GM18870 (cell line): Measurements from ENCODE around the gene FMN1.

Experiments used
- ATAC-seq: cut with Tn5 transposase; IDR thresholded peaks from one replicate; pipeline ENCODE4 v1.9.1; 2021; ENCODE audit warnings: moderate library complexity; ENCODE audit not compliant: unreplicated experiment

Gene FMN1

DNA sequence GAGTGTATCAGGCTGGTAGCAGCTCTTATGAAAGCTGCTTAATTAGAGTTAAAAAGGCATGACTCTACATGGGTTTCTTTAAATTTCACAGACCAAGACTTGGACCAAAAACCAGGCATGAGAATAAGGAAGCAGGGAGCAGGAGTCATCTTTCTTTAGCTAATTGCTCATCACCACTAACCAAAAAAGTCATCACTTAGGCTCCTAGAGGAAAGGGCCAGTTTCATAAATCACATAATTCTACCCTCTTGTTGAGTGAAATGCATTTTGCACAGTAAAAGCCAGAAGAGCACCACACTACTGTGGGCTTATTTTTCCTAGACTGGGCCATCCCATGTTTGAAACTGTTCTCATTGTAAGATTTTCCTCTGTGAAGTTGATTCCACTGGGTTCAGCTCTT is 301.1 kb downstream of the FMN1 start:
- ATAC-seq: no peak

DNA sequence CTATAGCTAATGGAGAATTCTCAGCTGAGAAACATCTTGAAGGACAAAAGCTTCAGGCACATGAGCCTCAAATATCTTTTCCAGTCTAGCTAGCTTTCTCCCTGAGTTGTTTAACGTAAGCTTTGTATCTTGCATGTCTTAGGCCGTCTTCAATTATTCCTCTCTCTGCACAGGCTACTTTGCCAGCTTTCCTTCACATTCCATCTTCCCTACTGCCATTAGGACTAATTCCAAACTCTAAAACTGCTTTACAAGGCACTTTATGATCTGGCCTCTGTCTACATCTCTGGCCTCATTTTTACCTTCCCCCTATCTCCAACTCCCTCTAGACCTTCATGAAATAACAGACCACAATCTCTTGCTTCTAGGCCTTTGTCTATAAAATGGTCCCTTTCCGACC is 305.3 kb downstream of the FMN1 start:
- ATAC-seq: no peak

GRCh38 chr15:32888221-32888761 is 306.2 kb downstream of the FMN1 start:
- ATAC-seq: no peak

DNA sequence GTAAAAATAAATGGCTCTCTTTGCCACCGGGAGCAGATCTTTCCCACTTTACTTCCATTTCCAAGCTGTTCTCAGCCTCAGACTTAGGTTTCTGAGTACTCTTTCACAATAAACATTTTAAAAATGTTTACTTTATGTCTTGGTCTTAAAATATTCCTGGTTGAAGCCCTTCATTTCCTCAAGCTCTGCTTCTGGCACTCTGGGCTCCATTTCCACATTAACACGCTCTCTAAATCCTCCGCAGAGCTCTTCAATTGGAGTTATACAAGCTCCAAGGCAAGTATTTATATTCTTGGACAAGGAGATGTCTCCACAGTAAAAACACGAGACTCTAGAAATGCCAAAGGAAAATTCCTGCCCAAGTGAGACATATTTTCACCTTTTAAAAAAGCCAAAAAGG is 307.4 kb downstream of the FMN1 start:
- no peak for ATAC-seq

DNA sequence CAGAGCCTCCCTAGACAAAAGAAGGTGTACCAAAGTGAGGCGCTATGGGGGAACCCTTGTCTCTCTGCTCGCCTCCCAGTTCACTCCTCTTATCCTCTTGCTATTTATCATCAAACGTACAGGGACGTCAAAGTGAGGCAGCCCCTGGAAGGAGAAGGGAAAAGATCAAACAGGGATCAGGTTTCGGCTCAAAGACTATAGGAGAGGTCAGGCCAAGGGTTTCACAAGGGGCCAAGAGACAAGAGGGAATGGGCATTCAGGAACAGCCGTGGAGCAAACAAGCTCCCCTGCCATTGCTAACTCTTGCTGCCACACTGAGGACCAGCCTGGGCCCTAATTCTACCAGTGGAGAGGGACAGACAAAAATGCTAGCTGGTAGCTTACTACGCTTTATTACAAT is 308.1 kb downstream of the FMN1 start:
- no peak for ATAC-seq

DNA sequence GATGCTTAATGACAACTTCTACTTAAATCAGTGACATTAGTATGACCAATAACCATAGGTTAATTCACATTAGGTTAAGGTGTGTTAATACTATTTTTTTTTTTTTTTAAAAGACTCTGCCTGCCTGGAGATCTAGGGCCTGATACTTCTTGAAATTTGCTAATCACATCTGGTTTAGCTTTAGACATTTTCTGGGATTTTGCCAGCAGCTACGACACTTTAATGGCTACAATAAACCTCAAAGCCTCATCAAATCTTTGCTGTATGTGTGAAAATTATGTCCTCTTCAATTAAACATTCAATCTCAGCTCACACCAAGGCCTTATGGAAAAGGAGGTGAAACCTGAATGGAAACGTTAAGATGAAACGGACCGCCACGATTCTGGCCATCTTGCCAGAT is 308.8 kb downstream of the FMN1 start:
- ATAC-seq: no peak

DNA sequence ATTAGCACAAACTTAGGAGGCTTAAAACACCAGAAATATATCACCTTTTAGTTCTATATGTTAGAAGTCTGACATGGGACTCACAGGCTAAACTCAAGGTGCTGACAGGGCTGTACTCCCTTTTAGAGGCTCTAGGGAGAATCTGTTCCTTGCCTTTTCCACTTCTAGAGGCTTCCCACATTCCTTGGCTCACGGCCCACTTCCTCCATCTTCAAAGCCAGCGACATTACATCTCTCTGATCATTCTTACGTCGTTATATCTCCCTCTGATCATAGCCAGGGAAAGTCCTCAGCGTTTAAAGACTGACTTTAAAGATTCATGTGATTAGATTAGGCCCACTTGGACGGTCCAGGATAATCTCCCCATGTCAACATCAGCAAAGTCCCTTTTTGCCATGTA is 310.4 kb downstream of the FMN1 start:
- ATAC-seq: no peak

DNA sequence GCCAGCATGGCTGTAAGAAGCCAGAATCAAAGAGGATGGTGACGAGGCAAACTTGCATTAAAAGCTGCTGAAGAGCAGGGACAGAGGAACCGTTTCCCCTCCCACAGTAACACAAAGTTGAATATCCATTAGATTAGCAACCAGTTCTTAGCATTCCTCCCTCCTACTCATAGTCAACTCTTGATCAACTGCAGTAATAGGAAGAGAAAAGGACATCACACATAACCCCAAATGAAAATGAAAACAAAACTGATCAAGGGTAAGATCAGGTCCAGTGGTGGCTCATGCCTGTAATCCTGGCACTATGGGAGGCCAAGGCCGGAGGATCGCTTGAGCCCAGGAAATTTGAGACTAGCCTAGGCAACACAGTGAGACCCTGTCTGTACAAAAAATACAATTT is 311.6 kb downstream of the FMN1 start:
- ATAC-seq: no peak

DNA sequence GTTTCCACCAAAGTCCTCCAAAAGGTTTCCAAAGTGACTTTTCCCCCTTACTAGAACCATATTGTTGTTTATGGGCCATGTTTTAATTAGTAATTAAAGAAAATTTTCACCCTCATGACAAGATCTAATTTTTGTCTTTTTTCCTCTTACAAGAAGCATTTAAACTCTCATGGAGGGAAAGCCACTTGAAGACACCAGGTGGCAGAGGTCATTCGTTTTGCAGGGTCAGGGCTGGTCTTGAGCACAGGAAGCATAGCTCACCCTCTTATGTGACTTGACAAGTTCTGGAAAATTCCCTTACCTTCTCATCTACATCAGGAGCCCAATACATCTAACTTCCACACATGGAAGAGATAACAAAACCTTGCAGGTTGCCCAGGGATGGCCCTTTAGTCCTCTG is 313.0 kb downstream of the FMN1 start:
- ATAC-seq: no peak

GRCh38 chr15:32880642-32881041 is 313.9 kb downstream of the FMN1 start:
- ATAC-seq: no peak

DNA sequence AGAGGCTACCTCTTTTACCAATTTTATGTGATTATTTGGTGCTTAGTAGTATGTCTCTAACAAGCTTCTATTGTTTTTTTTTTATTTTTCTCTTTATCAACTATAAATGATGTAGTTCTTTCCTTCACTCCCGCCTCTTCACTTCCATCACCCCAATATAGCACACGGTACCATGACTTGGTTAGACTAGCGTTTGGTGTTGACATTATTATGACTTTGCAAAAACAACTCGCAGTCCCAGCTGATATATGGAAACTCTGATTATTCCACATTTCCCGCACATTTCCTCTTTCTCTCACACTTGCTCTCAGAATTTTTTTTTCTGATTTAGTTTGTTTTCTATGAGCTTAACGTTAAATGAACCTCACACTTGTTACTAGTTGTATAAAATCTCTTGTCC is 314.5 kb downstream of the FMN1 start:
- ATAC-seq: no peak

DNA sequence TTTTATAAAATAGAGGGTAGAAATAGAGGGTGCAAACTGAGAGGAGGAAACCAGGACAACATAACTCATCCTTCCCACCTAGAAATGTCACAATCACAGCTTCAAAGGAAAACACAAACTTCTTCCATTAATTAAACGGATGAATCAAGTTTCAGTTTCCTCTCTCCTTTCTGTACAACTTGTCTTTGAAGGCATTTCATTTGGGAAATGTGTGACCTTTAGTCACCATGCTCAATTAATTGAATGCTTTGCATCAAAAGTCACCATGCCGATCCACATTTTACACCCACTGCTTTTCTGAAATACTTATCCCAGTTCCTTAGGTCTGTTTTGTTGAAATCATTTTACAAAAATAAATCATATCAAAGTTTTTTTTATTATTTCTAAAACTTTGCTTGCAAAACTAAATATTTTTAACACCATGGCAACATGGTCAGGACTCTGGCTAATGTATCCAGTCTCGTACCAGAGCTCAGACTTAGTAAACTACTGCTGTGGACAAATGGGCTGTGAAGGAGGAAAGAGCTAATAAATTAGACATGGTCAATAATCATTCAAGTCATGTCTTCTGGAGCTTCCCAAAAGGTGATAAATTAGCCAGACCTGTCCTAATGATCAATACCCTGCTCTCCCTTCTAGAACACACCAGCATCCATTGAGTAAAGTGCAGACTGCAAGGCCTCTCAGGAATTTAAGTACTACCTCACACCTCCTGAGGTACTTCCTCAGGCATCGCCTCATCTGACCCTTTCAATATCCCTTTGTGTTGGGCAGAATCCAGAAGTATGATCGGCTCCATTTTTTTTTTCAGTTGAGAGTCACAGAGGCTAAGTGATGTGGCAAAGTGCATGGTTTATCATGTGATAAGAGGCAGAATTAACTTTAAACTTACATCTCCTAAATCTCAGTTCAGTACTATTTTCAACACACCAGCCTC is 315.4 kb downstream of the FMN1 start:
- ATAC-seq: no peak

GRCh38 chr15:32878342-32878741 is 316.2 kb downstream of the FMN1 start:
- ATAC-seq: no peak

GRCh38 chr15:32877252-32878019 is 317.1 kb downstream of the FMN1 start:
- ATAC-seq: no peak

DNA sequence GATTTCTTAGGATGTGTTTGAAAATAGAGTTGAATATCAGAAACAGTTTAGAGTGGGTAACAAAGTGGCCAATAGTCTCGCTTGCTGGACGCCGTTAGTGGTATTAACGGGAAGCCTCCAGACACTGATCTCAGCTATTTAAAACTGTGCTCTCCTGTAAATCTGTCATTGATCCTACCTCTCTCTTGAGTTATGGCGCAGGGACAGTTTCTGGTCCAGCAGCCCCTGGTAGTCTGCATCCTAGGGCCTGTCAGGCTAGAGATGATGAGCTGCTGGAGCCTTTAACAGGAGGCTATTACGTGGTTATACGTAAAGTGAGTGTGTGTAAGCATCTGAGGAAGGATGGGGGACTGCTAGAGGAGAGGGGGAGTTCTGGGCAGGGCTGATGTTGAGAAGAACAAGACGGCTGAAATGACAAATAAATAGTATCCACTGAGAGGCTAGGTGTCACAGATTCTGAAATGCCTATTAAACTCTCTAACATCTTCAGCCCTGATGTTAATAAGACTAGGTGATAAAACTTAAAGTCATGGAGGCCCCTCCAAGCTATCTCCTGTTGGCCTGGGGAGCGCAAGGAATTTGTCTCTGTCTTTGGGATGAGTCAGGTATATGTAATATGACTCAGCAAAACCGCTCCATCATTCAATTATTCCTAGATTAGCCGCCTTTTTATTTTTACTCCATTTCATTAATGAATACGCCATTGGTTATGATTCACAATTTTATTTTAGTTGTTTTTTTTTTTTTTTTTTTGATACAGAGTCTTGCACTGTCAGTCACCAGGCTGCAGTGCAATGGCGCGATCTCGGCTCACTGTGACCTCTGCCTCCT is 321.0 kb downstream of the FMN1 start:
- no peak for ATAC-seq

DNA sequence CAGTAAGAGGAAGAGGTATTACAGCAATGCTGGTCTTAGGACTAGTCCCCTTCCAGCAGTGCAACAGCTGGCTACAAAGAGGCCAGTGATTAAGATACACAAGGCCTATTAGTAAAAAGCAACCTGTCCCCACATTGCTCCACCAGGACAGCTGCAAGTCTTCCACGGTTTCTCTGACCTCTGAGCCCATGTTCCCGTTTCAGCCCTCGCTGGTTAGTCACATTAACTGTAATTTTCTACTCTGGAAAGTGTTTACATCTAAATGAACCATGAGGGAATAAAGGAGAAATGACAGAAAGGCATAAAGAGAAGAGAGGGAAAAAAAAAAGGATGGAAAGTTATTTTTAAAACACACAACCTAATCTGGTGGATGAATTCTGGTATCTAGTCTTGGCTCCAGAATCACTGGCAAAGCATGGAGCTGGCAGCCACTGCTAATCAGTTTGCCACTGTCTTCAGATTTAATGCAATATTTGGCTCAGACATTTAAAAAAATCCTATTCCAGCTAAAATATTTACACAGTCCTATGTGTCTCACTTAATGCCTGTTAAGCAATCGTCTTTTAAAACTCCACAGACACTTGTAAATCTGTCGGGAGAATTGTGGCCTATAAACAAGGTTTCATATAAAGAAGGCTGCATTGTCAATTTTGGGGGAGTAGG is 321.8 kb downstream of the FMN1 start:
- no peak for ATAC-seq

DNA sequence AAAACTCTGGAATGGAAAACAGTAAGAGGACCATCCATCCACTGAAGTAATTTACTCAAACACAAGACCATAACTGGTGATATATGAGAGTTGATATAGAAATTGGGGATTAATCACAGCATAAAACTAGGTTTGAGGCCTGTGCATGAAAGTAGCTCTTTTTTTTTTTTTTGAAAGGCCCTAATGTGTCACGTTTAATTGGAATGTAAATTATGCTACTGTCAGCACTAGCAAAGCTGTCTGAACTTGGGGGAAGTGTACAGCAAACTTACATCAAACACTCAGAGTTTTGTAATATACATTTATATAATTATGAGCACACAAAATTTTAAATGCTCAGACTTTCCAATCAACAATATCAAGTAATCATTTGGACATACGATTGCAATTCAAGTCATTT is 322.6 kb downstream of the FMN1 start:
- no peak for ATAC-seq

DNA sequence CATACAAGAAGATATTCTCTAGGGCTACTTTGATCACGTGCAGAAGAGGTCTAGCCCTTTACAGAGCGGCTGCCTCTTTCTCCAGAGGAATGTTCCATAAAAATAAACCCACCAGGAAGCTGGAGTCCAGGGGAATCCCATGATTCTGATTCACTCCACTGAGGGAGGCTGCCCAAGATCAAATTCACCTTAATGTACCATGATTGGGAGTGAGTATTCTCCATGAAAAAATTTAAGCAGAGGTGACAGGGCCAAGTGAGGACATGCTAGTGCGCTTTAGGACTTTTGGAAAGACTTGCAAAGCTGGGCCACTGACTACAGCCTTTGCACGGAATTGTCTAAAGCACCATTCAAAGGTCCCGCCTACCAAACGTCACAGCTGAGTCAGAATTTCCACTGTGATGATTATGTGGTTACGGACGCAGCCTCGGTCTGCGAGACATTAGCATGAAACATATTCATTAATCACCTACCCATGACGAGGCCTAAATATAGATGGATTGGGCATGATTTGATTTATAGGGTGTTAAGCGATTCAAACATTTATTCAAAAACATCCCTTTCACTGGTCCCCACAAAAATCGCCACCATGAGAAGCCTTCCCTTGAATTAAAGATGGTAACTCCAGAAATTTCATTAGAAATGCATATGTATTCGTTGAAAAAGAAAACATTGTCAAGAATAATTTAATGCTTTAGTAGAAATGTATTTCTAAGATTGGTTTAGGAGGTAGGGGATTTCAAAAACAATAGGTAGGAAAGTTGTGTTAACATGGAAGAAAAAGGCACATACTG is 324.1 kb downstream of the FMN1 start:
- ATAC-seq: no peak

- ATAC-seq: no peak
These were observed 324.7 kb downstream of the FMN1 start for GRCh38 chr15:32869776-32870175.

DNA sequence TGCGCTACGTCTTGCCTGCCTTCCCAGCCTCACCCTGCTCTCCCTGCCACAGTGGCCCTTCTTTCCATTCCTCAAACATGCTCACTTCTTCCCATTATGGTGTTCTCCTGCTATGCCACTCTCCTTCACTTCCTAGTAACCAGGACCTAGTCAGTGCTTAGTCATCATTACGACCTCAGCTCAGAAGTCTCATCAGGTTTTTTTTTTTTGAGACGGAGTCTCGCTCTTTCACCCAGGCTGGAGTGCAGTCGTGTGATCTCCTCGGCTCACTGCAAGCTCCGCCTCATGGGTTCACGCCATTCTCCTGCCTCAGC is 327.2 kb downstream of the FMN1 start:
- ATAC-seq: no peak
